ENCODE results near the gene CAST.
A peak's percentile ranks its signal among the peaks of the same experiment; 100 is the strongest.

The CAST gene

GRCh38 chr5:96751203-96752169 is 89.3 kb downstream of the CAST start:
- no peak for DNase-seq

GRCh38 chr5:96752341-96753016 is 90.3 kb downstream of the CAST start:
- peak in 1 of 2 experiments; percentile 29 for DNase-seq

GRCh38 chr5:96753017-96753397 is 90.8 kb downstream of the CAST start:
- DNase-seq = no peak

DNA sequence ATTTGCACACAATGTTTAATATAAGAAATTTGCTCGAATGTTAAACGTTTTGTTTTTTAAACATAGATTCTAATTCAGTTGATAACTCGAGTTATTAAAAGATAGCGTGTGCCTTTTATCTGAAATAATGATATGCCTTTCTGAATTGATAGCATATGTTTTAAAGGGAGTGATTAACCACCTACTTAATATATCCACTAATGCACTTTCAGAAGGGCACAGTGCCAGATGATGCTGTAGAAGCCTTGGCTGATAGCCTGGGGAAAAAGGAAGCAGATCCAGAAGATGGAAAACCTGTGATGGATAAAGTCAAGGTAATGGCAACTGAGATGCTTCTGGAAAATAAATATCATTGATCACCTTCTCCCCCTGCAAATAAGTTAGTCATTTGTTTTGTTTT is 91.7 kb downstream of the CAST start:
- DNase-seq = no peak

- no peak for DNase-seq
Measured at GRCh38 chr5:96755851-96756250, 93.7 kb downstream of the CAST start.

DNA sequence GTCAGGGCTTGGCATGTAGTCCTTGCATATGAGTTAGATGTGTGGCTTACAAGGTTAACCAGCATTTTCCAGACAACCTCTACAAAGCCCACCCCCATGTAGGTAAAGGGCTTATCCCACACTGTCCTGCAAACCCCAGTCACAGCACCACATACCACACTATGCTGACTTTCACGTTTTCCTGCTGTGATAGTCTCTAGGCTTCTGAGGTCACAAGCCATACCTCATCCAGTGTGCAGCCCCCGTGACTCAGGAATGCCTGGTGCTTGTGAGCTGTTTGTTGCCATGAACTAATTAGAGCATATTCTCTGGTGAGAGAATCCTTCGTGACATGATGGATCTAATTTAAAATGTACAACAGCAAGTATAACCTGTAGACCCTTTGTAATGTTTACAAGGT is 94.8 kb downstream of the CAST start:
- DNase-seq = no peak

GRCh38 chr5:96758621-96759020 is 96.4 kb downstream of the CAST start:
- DNase-seq = no peak

DNA sequence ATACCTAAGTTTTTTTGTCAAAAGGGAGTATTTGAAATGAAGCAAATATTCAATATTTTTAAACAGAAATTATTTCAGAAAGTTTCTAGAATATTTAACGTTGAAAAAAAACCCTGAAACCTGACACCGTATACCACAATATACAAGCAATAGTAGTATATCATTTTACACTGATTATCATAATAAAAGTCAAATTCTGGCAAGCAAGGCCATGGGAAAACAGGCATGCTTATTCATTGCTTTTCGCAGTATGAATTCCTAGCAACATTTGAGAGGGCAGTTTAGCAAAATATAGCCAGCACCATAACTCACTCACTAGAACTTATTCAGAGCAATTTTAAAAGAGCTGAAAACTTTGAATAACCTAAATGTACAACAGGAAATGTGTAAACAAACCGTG is 99.4 kb downstream of the CAST start:
- DNase-seq = no peak

GRCh38 chr5:96763026-96763425 is 100.8 kb downstream of the CAST start:
- DNase-seq = no peak

- no peak for DNase-seq
Measured at GRCh38 chr5:96765043-96765442, 102.9 kb downstream of the CAST start.

DNA sequence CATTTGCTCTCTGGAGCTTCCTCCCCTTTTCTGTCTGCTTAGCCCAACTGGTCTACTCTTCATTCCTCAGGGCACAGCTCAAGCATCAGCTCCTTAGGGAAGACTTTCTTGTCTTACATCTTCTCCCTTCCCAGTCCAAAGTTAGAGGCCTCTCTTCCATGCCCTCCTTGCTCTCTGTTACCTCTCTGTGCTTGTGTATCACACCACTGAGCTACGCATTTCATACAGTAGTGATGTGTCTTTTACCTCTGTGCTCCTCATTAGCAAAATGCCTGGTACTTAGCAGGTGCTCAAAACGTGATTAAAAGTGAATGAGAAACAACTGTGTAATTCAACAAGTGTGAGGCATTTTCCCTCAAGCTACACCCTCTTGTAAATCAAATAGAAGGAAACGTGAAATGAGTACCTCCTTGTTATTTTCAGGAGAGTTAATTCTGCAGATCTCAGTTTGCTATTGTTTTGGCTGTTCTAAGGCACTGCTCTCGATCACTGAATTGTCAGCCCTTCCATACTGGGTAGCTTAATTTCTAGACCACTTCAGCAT is 106.6 kb downstream of the CAST start:
- DNase-seq = no peak

GRCh38 chr5:96771395-96771794 is 109.2 kb downstream of the CAST start:
- DNase-seq = no peak

DNA sequence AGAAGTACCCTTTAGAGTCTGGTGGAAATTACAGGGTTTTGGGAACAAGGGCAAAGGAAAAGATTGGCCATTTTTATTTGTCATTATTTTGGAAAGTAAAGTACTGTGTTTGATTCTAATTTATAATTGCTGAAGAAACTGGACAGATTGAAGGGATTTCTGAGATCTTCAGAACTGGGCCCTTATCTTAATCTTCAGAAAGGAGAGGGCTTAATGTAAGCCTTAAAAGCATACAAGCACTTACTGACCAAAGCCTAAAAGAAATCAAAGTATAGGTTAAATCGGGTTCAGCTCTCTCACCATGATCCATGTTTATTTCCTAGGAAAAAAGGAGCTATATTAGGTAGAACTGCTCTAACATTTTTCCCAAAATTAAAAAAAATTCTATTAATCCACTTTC is 109.9 kb downstream of the CAST start:
- no peak for DNase-seq

GRCh38 chr5:96772542-96772941 is 110.4 kb downstream of the CAST start:
- DNase-seq = no peak

- DNase-seq = no peak
Measured at GRCh38 chr5:96775050-96775449, 112.9 kb downstream of the CAST start.

GRCh38 chr5:96775689-96776088 is 113.5 kb downstream of the CAST start:
- no peak for DNase-seq

DNA sequence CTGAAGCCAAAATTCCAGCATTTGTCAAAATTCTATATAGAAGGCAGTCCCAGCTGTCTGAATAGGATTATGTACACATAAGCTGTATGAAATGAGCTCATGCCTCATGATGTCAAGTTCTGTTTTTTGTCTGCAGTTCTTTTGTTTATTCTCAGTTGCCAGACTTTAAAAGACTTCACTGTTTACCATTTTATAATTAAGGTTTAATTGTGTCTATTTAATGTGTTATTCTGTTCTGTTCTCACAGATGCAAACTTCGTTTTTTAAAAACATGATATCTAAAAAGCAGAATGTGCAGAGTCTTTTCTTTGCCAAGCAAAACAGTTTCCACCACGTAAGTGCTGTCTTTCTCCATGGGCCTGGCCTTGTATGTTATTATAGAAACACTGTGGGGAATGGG is 114.4 kb downstream of the CAST start:
- no peak for DNase-seq

GRCh38 chr5:96778409-96778808 is 116.2 kb downstream of the CAST start:
- DNase-seq = no peak

DNA sequence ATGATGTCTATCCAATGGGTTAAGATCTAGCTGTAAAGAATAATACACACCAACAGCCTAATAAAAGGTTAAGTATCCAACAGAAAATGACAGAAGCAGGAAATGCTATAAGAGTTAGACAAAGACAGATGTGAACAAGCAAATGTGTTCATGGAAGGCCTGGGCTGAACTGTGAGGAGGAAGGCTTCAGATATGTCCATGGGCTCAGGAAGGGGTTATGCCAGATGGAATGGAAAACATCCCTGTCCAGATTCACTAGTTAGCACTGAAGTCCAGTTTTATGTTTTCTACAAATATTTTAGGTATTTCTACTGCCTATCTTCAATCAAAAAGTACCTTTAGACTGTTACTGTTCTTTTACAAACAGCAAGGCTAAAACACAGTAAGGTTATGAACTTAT is 118.5 kb downstream of the CAST start:
- no peak for DNase-seq

DNA sequence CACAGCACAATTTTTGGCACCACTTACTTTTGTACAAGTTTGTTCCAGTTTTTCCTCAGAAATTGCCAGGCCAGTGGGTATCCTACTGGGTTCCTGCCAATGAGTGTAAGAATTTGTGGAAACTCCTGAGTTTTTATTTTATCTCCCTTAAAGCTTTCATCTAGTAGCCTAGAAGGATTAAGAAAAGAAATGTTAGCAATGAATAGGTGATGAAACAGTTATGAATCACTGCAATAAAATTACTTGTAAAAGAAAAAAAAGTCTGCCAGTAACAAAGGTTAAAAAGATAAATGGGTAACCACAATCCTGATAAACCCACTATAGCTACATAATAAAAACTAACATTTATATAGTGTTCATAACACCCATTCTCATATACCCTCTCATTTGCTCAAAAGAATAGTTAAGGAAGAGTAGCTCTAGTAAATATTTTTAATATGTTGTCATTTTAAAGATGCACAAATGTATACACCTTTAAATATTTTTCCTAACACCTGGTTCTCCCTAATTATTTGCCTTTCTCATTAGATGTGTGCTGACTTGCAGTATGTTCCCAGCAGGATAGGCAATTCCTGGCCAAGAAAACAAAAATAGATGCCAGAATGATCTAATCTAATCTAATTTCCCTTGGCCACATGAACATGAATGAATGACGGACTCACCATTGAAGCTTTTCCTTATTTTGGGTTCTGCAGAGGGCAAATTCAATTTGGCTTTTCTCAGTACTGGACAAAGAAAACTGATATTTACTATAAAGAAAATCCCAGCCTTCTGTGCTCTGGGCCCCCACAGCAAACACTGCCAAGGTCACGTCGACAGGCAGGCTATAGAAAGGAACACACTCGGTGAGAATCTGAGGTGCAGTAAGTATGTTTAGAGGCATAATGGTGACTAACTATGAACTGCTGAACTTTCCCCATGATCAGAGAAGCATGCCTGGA is 119.1 kb downstream of the CAST start:
- DNase-seq = no peak

DNA sequence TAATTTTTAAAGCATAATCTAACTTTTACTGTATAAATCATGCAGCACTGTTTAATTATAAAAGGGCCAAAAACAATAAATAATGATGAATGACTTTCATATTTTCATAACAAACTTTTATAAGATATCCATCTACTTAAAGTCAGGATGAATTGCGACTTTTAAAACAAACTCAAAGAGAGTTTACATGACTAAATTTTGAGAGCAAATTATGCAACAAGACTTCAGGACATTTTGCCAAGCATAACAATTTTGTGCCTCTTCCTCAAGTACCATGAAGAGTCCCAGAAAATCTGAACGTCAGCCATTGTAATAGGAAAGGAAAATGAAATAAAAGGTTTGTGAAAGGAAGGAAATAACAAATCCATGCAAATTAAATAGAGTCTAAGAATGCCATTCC is 121.2 kb downstream of the CAST start:
- DNase-seq = no peak

DNA sequence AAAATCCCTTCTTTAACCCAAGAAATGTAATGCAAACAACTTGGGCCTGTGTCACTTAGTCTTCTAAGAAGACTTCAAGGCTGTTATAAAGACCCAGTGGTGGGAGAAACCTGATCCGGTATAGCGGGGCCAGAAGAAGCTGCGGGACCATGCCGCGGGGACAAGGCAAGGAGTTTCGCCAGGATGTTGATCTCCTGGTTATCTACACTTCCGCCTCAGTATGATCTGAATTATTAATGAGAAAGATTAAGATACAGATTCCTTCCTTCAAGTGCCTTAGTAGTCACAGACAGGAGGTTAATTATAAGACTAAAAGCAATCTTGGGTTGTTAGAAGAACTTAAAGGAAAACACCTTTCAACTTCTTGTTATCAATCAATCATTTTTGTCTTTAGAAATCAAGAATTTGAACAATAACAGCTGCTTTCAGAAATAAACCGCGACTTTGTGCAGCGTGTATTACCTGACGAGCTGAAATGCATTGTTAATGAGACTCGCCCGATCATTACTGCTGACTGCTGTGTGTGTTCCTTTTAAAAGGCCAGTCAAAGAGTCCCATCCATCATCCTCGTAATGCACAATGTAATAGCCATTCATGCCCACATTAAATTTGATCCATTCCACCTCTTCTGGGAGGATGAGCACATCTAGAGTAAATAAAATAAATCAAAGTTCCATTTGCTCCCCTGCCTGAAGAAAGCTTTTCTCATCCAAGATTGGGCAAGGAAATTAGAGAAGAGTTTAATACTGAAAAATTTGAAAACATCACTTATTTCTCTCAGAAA is 123.3 kb downstream of the CAST start:
- DNase-seq = peak; percentile 60 to 64

Measured in NCI-H187 (cell line).